MM.1S (cell line): ENCODE results near the gene TSPAN9.

ENCODE experiments used
- DNase-seq: peaks from one replicate; pipeline ENCODE4 v3.0.0-alpha.2; 2015
- H2AFZ ChIP-seq: fragments of 300-600 bp; sonication (generic); 2 replicates; pipeline ENCODE4 v1.6.0; 2016; ENCODE audit warnings: antibody characterized with exemption, low read length
- H3F3A ChIP-seq: fragments of 300-600 bp; sonication (generic); 2 replicates; pipeline ENCODE4 v1.6.1; 2016; ENCODE audit warnings: mild to moderate bottlenecking, antibody characterized with exemption, low read length, moderate library complexity, mixed read lengths; ENCODE audit not compliant: insufficient read depth
- H3K27ac ChIP-seq: fragments of 300-600 bp; sonication (generic); 2 replicates; pipeline ENCODE4 v1.5.1; 2016; ENCODE audit warnings: mild to moderate bottlenecking, low read length
- H3K27me3 ChIP-seq: fragments of 300-600 bp; sonication (generic); replicated peaks from 2 replicates; pipeline ENCODE4 v1.6.0; 2016; ENCODE audit warnings: low read length; ENCODE audit not compliant: insufficient read depth
- H3K36me3 ChIP-seq: fragments of 300-600 bp; sonication (generic); replicated peaks from 2 replicates; pipeline ENCODE4 v1.6.1; 2016; ENCODE audit warnings: mild to moderate bottlenecking, low read length, mixed read lengths; ENCODE audit not compliant: insufficient read depth
- H3K4me1 ChIP-seq: fragments of 300-600 bp; sonication (generic); 2 replicates; pipeline ENCODE4 v1.6.1; 2016; ENCODE audit warnings: low read length, mixed read lengths
- H3K4me2 ChIP-seq: fragments of 300-600 bp; sonication (generic); 2 replicates; pipeline ENCODE4 v1.6.0; 2016; ENCODE audit warnings: low read depth, low read length
- H3K4me3 ChIP-seq: fragments of 300-600 bp; sonication (generic); 2 replicates; pipeline ENCODE4 v1.5.1; 2016; ENCODE audit warnings: low read length, mixed read lengths
- H3K79me2 ChIP-seq: fragments of 300-600 bp; sonication (generic); 2 replicates; pipeline ENCODE4 v1.6.1; 2016; ENCODE audit warnings: mixed run types, low read length, mixed read lengths
- H3K9ac ChIP-seq: fragments of 300-600 bp; sonication (generic); 2 replicates; pipeline ENCODE4 v1.6.1; 2016; ENCODE audit warnings: low read length, mixed read lengths
- H3K9me2 ChIP-seq: fragments of 300-600 bp; sonication (generic); replicated peaks from 2 replicates; pipeline ENCODE4 v1.6.1; 2016; ENCODE audit warnings: mild to moderate bottlenecking, low read length, mixed read lengths; ENCODE audit not compliant: insufficient read depth
- H3K9me3 ChIP-seq: fragments of 300-600 bp; sonication (generic); replicated peaks from 2 replicates; pipeline ENCODE4 v1.6.1; 2016; ENCODE audit warnings: mild to moderate bottlenecking, low read length, mixed read lengths; ENCODE audit not compliant: insufficient read depth
- H4K20me1 ChIP-seq: fragments of 300-600 bp; sonication (generic); 2 replicates; pipeline ENCODE4 v1.6.1; 2016; ENCODE audit warnings: mild to moderate bottlenecking, low read length, moderate library complexity, mixed read lengths; ENCODE audit not compliant: insufficient read depth
- CTCF ChIP-seq: fragments of 300-600 bp; sonication (generic); IDR thresholded peaks from 2 replicates; pipeline ENCODE4 v1.5.1; 2016; ENCODE audit warnings: antibody characterized with exemption, low read length, mixed read lengths
- EZH2 ChIP-seq: fragments of 300-600 bp; sonication (generic); optimal IDR thresholded peaks from 2 replicates; pipeline ENCODE3; 2017; ENCODE audit warnings: low read depth, mild to moderate bottlenecking, antibody characterized with exemption, low read length, mixed read lengths
- EZH2phosphoT487 ChIP-seq: fragments of 300-600 bp; sonication (generic); IDR thresholded peaks from 2 replicates; pipeline ENCODE4 v1.6.1; 2018; ENCODE audit warnings: antibody characterized with exemption, low read length

Gene TSPAN9

GRCh38 chr12:3325736-3326135, 248.6 kb downstream of the TSPAN9 start:
- Histone ChIP-seq H3K36me3 (no peaks in the 10 kb centered on the region), H3K4me1 (no peaks in the 10 kb centered on the region), H3K27ac (no peak overlapping the region), H3K9me3 (no peaks in the 10 kb centered on the region), H3K4me2 (no peak overlapping the region), H2AFZ (no peak overlapping the region), H4K20me1 (no peaks in the 10 kb centered on the region), H3F3A (no peaks in the 10 kb centered on the region), H3K79me2 (no peaks in the 10 kb centered on the region), H3K9me2 (no peaks in the 10 kb centered on the region), H3K9ac (no peak overlapping the region), H3K4me3 (no peak overlapping the region), H3K27me3 (peaks cover 99% of the 10 kb centered on the region)
- no peak for TF ChIP-seq EZH2phosphoT487
- TF ChIP-seq CTCF = no peak
- TF ChIP-seq EZH2 = no peak
- no peak for DNase-seq

- Histone ChIP-seq H3K9me2 (no peaks in the 10 kb centered on the region), H3K9ac (no peak overlapping the region), H3F3A (no peaks in the 10 kb centered on the region), H3K79me2 (no peaks in the 10 kb centered on the region), H4K20me1 (no peaks in the 10 kb centered on the region), H3K9me3 (no peaks in the 10 kb centered on the region), H3K27me3 (peaks cover 99% of the 10 kb centered on the region), H3K36me3 (no peaks in the 10 kb centered on the region), H3K4me1 (no peaks in the 10 kb centered on the region), H3K4me3 (no peak overlapping the region), H3K27ac (no peak overlapping the region), H3K4me2 (no peak overlapping the region), H2AFZ (no peak overlapping the region)
- TF ChIP-seq EZH2 = no peak
- no peak for TF ChIP-seq CTCF
- no peak for DNase-seq
Observed at GRCh38 chr12:3326156-3326849, 249.1 kb downstream of the TSPAN9 start.

GRCh38 chr12:3326850-3327780, 249.9 kb downstream of the TSPAN9 start:
- peaks cover 98% of the 10 kb centered on the region for H3K27me3 ChIP-seq
- no peaks in the 10 kb centered on the region for H3K79me2 ChIP-seq
- no peak overlapping the region for H3K4me2 ChIP-seq
- H3K4me3 ChIP-seq = no peak overlapping the region
- H4K20me1 ChIP-seq = no peaks in the 10 kb centered on the region
- H3K9me3 ChIP-seq = no peaks in the 10 kb centered on the region
- no peak overlapping the region for H3K27ac ChIP-seq
- H3K4me1 ChIP-seq = no peaks in the 10 kb centered on the region
- no peak for DNase-seq
- no peak overlapping the region for H3K9ac ChIP-seq
- no peaks in the 10 kb centered on the region for H3F3A ChIP-seq
- no peaks in the 10 kb centered on the region for H3K36me3 ChIP-seq
- no peaks in the 10 kb centered on the region for H3K9me2 ChIP-seq
- no peak for TF ChIP-seq EZH2phosphoT487
- TF ChIP-seq CTCF = no peak
- no peak for TF ChIP-seq EZH2
- H2AFZ ChIP-seq = no peak overlapping the region
